GM12891 (cell line): ENCODE data around the gene SND1.
"Not testable (repeated sequence)": the region's sequence is repeated elsewhere in the genome, so short reads cannot be mapped to it uniquely, and the experiment has no call there.

Experiments
- DNase-seq: peaks from one replicate; pipeline ENCODE4 v3.0.0; 2011; ENCODE audit warnings: low spot score; ENCODE audit not compliant: insufficient read length
- FAIRE-seq: peaks from 2 replicates; lab custom pipeline; 2011; peaks lifted over from hg19 to GRCh38; lab: Jason Lieb, UNC
- PAX5 ChIP-seq: IDR thresholded peaks from 2 replicates; pipeline ENCODE4 v1.6.1; 2011; ENCODE audit warnings: low read length, moderate library complexity, mild to moderate bottlenecking; ENCODE audit not compliant: insufficient read depth, severe bottlenecking
- POLR2A ChIP-seq: IDR thresholded peaks from 2 replicates; pipeline ENCODE4 v1.6.1; 2011; ENCODE audit warnings: low read depth, low read length, control low read depth
- POLR2AphosphoS5 ChIP-seq: IDR thresholded peaks from 2 replicates; pipeline ENCODE4 v1.6.1; 2011; ENCODE audit warnings: low read depth, low read length, control low read depth
- POU2F2 ChIP-seq: IDR thresholded peaks from 2 replicates; pipeline ENCODE4 v1.6.1; 2011; ENCODE audit warnings: low read depth, mild to moderate bottlenecking, control low read depth, low read length, moderate library complexity
- SPI1 ChIP-seq: IDR thresholded peaks from 2 replicates; pipeline ENCODE4 v1.6.1; 2011; ENCODE audit warnings: low read depth, low read length, control low read depth
- TAF1 ChIP-seq: IDR thresholded peaks from 2 replicates; pipeline ENCODE4 v1.6.1; 2011; ENCODE audit warnings: low read depth, low read length, control low read depth

Gene SND1

GRCh38 chr7:127835679-127836078 is 183.7 kb downstream of the SND1 start:
- no peak for DNase-seq
- TF ChIP-seq SPI1 (no peak), POLR2A (no peak), POU2F2 (no peak), POLR2AphosphoS5 (no peak), TAF1 (no peak), PAX5 (no peak)
- no peak for FAIRE-seq

DNA sequence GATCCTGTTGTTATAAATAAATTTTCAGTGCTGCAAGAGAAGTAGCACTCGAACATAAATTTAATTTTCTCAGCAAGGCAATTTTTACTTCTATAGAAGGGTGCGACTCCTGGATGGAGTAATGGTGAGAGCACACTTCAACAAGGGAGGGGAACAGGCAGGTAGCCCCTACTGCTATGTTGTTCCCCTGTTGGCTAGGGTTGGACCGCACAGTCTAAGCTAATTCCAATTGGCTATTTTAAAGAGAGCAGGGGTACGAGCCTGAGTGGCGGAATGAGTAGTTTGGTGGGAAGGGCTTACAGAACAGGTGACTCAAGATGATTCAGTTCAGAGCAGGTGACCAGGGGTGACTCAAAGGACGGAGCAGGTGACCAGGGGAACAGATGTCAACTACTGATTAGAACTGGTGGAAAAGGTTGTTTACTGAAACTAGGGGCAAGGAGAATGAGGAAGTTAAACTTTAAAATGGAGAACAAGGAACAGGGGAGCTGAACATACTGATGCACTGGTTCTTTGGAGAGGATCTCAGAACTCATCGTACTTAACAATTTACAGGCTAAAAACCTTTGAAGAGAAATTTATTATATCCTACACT is 185.9 kb downstream of the SND1 start:
- FAIRE-seq: peak; percentile 20
- not testable (repeated sequence) for DNase-seq

GRCh38 chr7:127838816-127839415 is 186.9 kb downstream of the SND1 start:
- TF ChIP-seq SPI1 (no peak), PAX5 (no peak), POU2F2 (no peak), POLR2A (no peak), POLR2AphosphoS5 (no peak), TAF1 (no peak)
- FAIRE-seq (no peak), DNase-seq (no peak)

- TF ChIP-seq TAF1 (no peak), SPI1 (no peak), PAX5 (no peak), POLR2AphosphoS5 (no peak), POLR2A (no peak), POU2F2 (no peak)
- FAIRE-seq (no peak), DNase-seq (no peak)
Observed at GRCh38 chr7:127840226-127840951, 188.4 kb downstream of the SND1 start.

GRCh38 chr7:127844165-127844564 is 192.2 kb downstream of the SND1 start:
- FAIRE-seq: no peak
- TF ChIP-seq POLR2A (no peak), POU2F2 (no peak), TAF1 (no peak), SPI1 (no peak), POLR2AphosphoS5 (no peak), PAX5 (no peak)
- no peak for DNase-seq

GRCh38 chr7:127844707-127845331 is 192.8 kb downstream of the SND1 start:
- TF ChIP-seq POLR2A: no peak
- no peak for TF ChIP-seq PAX5
- no peak for FAIRE-seq
- DNase-seq: no peak

DNA sequence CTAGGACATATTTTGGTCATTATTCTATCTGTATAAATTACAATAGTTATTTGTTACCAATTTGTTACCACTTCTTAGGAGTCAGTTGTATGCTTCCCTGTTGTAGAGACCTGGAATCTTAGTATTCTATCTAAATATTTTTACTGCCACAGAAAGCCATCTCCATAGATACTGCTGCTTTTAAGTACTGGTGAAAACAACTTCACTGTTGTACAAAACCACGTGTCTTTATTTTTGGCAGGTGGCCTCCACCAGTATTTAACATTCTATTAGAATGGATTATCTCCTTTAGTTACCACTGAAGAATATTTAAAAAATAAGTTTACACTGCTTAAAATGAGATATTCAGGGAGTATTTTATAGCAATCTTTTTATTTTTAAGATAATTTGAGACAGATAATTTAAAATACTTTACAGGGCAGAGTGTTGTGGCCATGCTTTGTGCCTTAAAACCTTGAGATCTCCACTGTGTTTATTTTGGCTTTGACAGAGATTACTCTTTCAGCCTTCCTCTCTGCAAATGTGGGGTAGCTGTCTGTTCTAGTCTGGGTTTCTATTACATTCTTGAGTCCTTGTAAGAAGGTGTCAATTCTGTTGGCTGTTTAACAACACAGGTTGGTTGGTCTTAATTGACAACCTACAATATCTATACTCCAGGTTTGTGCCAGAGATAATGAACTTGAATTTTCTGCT is 193.7 kb downstream of the SND1 start:
- no peak for TF ChIP-seq PAX5
- no peak for TF ChIP-seq POLR2AphosphoS5
- TF ChIP-seq TAF1: no peak
- no peak for TF ChIP-seq POU2F2
- TF ChIP-seq POLR2A: no peak
- TF ChIP-seq SPI1: no peak
- FAIRE-seq (no peak), DNase-seq (no peak)

GRCh38 chr7:127847641-127848040 is 195.6 kb downstream of the SND1 start:
- no peak for FAIRE-seq
- TF ChIP-seq TAF1: no peak
- TF ChIP-seq POU2F2: no peak
- TF ChIP-seq PAX5: no peak
- TF ChIP-seq POLR2A: no peak
- TF ChIP-seq POLR2AphosphoS5: no peak
- no peak for TF ChIP-seq SPI1
- DNase-seq: no peak

- no peak for TF ChIP-seq SPI1
- TF ChIP-seq POLR2AphosphoS5: no peak
- no peak for TF ChIP-seq POU2F2
- TF ChIP-seq PAX5: no peak
- no peak for TF ChIP-seq TAF1
- TF ChIP-seq POLR2A: no peak
- FAIRE-seq: no peak
- no peak for DNase-seq
Observed at GRCh38 chr7:127848241-127848640, 196.2 kb downstream of the SND1 start.
